ENCODE data around the gene RLF. TPM values are rescaled to one million over a fixed set of nuclear protein-coding genes. Genes with fewer than 3 reads are reported as not detected.

Gene RLF
- total and polyA plus RNA-seq, 2 of the 8 experiments (the other 6 are each of a cell fraction or from before 2014, with no cell fraction given), result 4.2 to 18.0 TPM

DNA sequence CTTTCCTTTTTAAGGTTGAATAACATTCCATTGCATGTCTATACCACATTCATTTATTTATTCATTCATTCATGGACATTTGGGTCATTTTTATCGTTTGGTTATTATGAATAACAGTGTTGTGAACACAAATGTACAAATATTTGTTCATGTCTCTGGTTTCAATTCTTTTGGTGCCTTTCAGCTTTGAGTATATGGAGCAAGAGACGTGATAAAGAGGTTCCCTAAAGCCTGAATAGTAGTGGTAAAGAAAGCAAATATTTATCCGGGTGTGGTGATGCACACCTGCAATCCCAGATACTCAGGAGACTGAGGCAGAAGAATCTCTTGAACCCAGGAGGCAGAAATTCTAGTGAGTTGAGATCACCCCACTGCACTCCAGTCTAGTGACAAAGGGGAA lies 5.3 kb upstream of the RLF start:
- DNase-seq (ENCODE audit: low read depth in 1 of 2, low spot score in 2 of 2) (no peak), FAIRE-seq (no peak)
- Histone ChIP-seq H3K18ac (ENCODE audit: extremely low read depth, low read length) (no peak overlapping the region), H2AK5ac (ENCODE audit: low read depth, low read length) (no peak overlapping the region), H2BK120ac (replicated peaks; ENCODE audit: low read depth, low read length) (no peak overlapping the region), H4K8ac (ENCODE audit: extremely low read depth, insufficient read depth, low read length) (no peak overlapping the region), H2BK5ac (ENCODE audit: low read depth, low read length) (no peak overlapping the region), H3K9me3 (ENCODE audit: insufficient read depth in 2 of 2, low read depth in 1 of 2, low read length in 1 of 2) (no peaks in the 10 kb centered on the region), H2BK15ac (ENCODE audit: low read length) (no peak overlapping the region), H3K4ac (replicated peaks; ENCODE audit: insufficient read length, low read depth, low read length) (no peak overlapping the region), H3K27ac (ENCODE audit: low read depth, low read length) (no peak overlapping the region), H3K27me3 (replicated peaks in 1 of 4; ENCODE audit: control insufficient read depth in 3 of 4, extremely low read depth in 1 of 4, insufficient read depth in 3 of 4, low read length in 3 of 4) (no peaks in the 10 kb centered on the region), H3K14ac (ENCODE audit: insufficient read length) (no peak overlapping the region), H3K4me1 (replicated peaks in 1 of 4; ENCODE audit: control insufficient read depth in 3 of 4, insufficient read depth in 4 of 4, low read length in 3 of 4) (no peaks in the 10 kb centered on the region), H2BK20ac (ENCODE audit: low read length) (no peak overlapping the region), H3K23me2 (ENCODE audit: low read depth, low read length) (no peaks in the 10 kb centered on the region; the same call in 1 of the 2 replicates), H3K79me2 (ENCODE audit: control insufficient read depth in 1 of 2, insufficient read depth in 2 of 2, low read length in 2 of 2) (no peaks in the 10 kb centered on the region), H2BK12ac (ENCODE audit: low read depth, low read length) (no peak overlapping the region), H2AFZ (ENCODE audit: low read length) (no peak overlapping the region), H3K56ac (replicated peaks; ENCODE audit: insufficient read length, low read depth, low read length) (no peak overlapping the region), H3K23ac (ENCODE audit: insufficient read length) (no peak overlapping the region), H3K36me3 (ENCODE audit: control insufficient read depth in 2 of 4, insufficient read depth in 4 of 4, low read length in 3 of 4) (no peaks in the 10 kb centered on the region), H3K4me2 (ENCODE audit: insufficient read depth in 1 of 2, low read depth in 2 of 2, low read length in 2 of 2) (no peak overlapping the region), H3K9ac (replicated peaks in 1 of 4; ENCODE audit: extremely low read depth in 1 of 4, low read depth in 3 of 4, low read length in 3 of 4) (no peak overlapping the region), H4K20me1 (replicated peaks in 1 of 2; ENCODE audit: control insufficient read depth in 1 of 2, insufficient read depth in 2 of 2, low read length in 2 of 2) (no peaks in the 10 kb centered on the region), H3K79me1 (ENCODE audit: low read depth, low read length) (no peaks in the 10 kb centered on the region), H3K4me3 (ENCODE audit: extremely low read depth in 1 of 4, insufficient read depth in 2 of 4, low read depth in 3 of 4, low read length in 4 of 4) (no peak overlapping the region), H4K5ac (ENCODE audit: insufficient read length, low read depth, low read length) (no peak overlapping the region), H4K91ac (replicated peaks; ENCODE audit: insufficient read length, low read length) (no peak overlapping the region)
- 80% methylated on average over 3 of the region's 3 CpGs; no CpG with 5 or more reads in 1 of the 2 experiments for WGBS, 2 experiments (ENCODE audit: extremely low coverage in 1 of 2, insufficient coverage in 1 of 2, insufficient read length in 1 of 2, insufficient replicate concordance in 2 of 2, low coverage in 1 of 2, low lambda C conversion rate in 2 of 2, missing lambda C conversion rate in 1 of 2)
- ChIA-PET POLR2A (ENCODE audit: partially characterized antibody) (no interaction called here), CTCF (ENCODE audit: partially characterized antibody) (interaction anchor here (1.1 to 10.8 kb wide), 6 partner anchors 14 to 184 kb away, joined by 4 to 108 read pairs (median 16); partner anchors contain the start of gene COL9A2)
- TF ChIP-seq ZNF274 (IDR thresholded peaks at IDR 0.05; ENCODE audit: borderline replicate concordance, extremely low read depth, low read length) (no peak), JUN (IDR thresholded peaks at IDR 0.05; ENCODE audit: low read depth, low read length) (no peak), ASH2L (IDR thresholded peaks at IDR 0.05; ENCODE audit: low read length) (no peak), HDAC2 (IDR thresholded peaks at IDR 0.05; ENCODE audit: borderline replicate concordance in 1 of 2, low read depth in 2 of 2, low read length in 2 of 2) (no peak)
- TF ChIP-seq, protein P1, sequence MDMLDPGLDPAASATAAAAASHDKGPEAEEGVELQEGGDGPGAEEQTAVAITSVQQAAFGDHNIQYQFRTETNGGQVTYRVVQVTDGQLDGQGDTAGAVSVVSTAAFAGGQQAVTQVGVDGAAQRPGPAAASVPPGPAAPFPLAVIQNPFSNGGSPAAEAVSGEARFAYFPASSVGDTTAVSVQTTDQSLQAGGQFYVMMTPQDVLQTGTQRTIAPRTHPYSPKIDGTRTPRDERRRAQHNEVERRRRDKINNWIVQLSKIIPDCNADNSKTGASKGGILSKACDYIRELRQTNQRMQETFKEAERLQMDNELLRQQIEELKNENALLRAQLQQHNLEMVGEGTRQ (IDR thresholded peaks at IDR 0.05; ENCODE audit: low read length), result no peak
